ENCODE results near the gene CTNND2. TPM values are rescaled to one million over a fixed set of nuclear protein-coding genes. Genes with fewer than 3 reads are reported as not detected.

Gene CTNND2
- polyA plus RNA-seq, 3 donors from 2014 or later, result not detected

DNA sequence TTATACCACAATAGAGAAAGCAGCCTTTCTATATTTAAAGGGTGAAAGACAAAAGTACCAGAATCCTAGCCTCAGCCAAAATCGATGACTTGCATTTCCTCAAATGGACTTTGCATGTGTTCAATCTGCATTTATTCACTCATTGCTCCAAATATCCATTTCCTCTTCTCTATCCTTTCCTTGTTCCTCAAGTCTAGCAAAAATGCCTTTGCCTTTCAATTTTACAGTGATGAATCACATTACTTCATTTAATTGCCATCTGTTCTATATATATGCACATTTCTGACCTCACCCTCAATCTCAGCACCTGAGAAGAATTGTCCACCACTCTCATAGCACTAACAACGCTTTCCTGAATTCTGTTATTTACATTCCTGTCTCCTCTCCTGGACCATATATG is 329.5 kb downstream of the CTNND2 start:
- no peak overlapping the region for H3K27ac Mint-ChIP-seq
- peaks cover 14 to 15% of the 10 kb centered on the region in 2 donors for H3K4me1 Mint-ChIP-seq
- peaks cover 0 to 3% (median 0%) of the 10 kb centered on the region in 3 donors for H3K27me3 Mint-ChIP-seq (ENCODE audit: low read depth in 3 of 3)
- no peak for DNase-seq
- no peak overlapping the region for H3K4me3 Mint-ChIP-seq
- no peaks in the 10 kb centered on the region for H3K9me3 Mint-ChIP-seq
- H3K36me3 Mint-ChIP-seq, result no peaks in the 10 kb centered on the region

DNA sequence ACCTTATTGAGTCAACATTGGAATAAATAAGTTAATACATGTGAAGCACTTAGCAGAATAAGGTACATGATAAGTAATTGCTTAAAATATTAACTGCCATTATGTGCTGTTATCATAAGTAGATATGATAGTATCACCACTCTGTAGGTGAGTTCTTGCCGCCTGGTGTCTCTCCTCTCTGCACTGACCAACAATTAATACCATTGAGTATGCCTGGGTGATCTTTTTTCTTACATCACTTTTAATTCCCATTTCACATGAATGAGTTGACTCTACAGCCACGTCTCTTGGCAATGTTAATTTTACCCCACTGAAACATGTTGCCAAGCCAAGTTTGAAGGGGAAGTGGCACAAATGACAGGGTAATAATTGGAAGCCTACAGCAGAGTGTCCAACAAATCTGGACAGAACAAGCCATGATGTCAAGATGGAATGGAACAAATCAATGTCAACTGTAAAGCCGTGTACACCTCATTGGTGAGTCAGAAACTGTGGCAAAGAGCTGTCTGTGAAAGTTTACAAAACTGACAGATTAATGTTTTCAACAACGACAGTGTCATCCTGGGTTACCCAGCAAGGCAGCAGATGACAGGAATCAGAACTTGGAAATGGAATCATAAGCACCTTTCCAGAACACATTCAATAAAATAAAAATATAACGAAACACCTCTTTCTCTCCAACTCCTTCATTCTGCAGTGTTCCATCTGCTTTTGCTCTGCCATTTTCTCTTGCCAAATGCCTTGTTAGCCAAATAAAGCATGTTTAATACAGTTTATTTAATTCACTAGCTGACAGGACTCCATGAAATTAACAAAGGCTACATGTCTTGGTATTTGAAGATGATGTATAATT is 330.9 kb downstream of the CTNND2 start:
- no peak for DNase-seq
- peaks cover 17% of the 10 kb centered on the region in 2 donors for H3K4me1 Mint-ChIP-seq
- no peaks in the 10 kb centered on the region for H3K9me3 Mint-ChIP-seq
- H3K27me3 Mint-ChIP-seq (ENCODE audit: low read depth in 3 of 3), result peaks cover 0 to 3% (median 0%) of the 10 kb centered on the region in 3 donors
- H3K36me3 Mint-ChIP-seq, result no peaks in the 10 kb centered on the region
- H3K4me3 Mint-ChIP-seq, result no peak overlapping the region
- H3K27ac Mint-ChIP-seq, result no peak overlapping the region

DNA sequence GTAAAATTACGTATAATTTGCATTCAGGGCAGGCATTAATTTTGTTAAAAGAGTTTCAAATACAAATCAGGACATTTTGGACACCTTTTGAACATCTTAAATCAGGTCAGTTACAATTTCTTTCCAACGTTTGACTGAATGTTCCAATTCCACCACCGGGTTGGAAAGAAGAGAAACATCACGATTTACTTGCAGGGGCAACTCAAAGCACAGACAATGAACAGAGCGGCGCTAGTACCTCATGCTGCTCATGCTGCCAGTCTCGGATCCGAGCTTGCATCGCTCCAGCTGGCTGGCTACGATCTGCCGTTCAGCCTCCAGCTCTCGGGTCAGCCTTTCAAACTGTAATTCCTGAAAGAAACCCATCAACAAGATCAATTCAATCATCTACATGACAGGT is 339.5 kb downstream of the CTNND2 start:
- peaks cover 0 to 2% (median 0%) of the 10 kb centered on the region in 6 donors for H3K9me3 Mint-ChIP-seq
- peaks cover under 1 to 2% of the 10 kb centered on the region in 2 donors for H3K4me1 Mint-ChIP-seq

DNA sequence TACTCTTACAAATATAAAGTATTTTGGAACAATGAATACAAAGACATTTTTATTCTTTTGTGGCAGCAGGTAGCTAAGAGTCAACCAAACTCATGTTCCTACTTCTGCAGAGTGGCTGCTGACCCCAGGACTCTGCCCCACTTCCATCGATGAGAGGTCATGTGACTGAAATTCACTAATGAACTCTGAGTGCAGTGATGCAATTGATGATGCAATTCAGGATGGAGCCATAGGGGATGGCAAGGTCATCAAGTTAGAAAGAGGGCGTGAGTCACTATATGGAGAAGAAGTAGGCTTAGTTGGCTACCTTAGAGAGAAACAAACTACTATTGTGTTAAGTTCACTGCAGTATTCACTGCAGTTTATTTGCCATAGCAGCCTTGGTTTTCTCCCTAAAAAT is 340.4 kb downstream of the CTNND2 start:
- no peak for DNase-seq
- Mint-ChIP-seq H3K9me3 (peaks cover 0 to 2% (median 0%) of the 10 kb centered on the region in 6 donors), H3K27me3 (ENCODE audit: low read depth in 3 of 3) (peaks cover 0 to 3% (median 0%) of the 10 kb centered on the region in 3 donors), H3K27ac (no peak overlapping the region), H3K4me3 (no peak overlapping the region), H3K36me3 (no peaks in the 10 kb centered on the region), H3K4me1 (no peaks in the 10 kb centered on the region)

More for the DNA sequence above, 339.5 kb downstream of the CTNND2 start:
- Mint-ChIP-seq H3K27me3 (ENCODE audit: low read depth in 3 of 3) (peaks cover 0 to 3% (median 0%) of the 10 kb centered on the region in 3 donors), H3K27ac (no peak overlapping the region), H3K4me3 (no peak overlapping the region), H3K36me3 (no peaks in the 10 kb centered on the region)
- no peak for DNase-seq

DNA sequence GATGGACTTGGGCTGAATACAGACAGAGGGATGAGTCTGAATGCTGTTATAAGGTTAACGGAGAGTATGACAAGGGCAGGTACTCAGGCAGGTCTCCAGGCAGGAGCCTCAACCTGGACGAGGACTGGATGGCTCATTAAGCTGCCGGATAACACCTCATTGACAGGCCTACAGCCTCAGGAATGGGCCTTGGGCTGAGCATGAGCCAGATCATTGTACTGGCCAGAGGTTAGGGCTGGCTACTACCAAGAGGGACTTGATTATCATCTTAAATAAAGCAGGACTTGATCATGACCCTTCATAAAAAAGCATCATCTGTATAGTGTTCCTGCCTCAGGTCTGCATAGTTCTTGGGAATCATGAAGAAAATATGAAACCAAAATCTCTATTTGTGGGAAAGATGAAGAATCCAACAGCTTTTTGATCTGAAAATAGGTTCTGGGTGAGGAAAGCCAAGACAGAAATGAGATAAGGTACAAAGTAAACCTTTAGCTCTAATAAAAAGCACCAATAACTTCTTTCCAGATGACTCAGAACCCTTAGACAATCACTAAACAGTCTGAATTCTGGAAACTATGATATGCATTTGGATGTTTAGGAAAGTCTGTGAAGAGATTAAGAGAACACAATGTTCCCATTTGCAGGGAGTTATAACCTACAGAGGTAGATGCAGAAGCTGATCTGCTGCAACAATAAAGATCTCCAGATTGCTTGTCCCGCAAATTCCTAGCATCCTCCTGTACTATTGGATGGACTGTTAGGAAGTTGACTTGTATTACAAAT is 343.1 kb downstream of the CTNND2 start:
- Mint-ChIP-seq H3K36me3 (no peaks in the 10 kb centered on the region), H3K27ac (no peak overlapping the region), H3K27me3 (ENCODE audit: low read depth in 3 of 3) (peaks cover 0 to 3% (median 0%) of the 10 kb centered on the region in 3 donors), H3K4me3 (no peak overlapping the region), H3K9me3 (peaks cover 0 to 4% (median 0%) of the 10 kb centered on the region in 6 donors), H3K4me1 (no peaks in the 10 kb centered on the region)
- DNase-seq, result no peak

DNA sequence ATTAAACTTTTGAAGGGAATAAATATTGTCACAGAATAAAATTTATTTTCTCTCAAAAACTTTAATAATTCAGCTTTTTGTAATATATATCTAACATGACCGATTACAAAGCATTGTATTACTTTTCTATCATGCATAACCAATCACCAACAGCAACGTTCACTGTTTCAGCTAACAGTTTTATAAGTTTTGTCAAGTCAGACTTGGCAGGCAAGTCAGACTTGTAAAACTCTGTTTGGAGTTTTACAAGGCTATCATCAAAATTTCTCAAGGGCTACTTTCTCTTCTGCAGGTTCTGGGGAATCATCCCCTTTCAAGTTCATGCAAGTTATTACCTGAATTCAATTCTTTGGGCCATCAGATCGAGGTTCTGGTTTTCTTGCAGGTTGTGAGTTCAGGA is 347.2 kb downstream of the CTNND2 start:
- peaks cover 0 to 8% (median 0%) of the 10 kb centered on the region in 6 donors for H3K9me3 Mint-ChIP-seq
- no peak overlapping the region for H3K27ac Mint-ChIP-seq
- H3K27me3 Mint-ChIP-seq (ENCODE audit: low read depth in 3 of 3), result peaks cover 0 to 3% (median 0%) of the 10 kb centered on the region in 3 donors
- H3K4me1 Mint-ChIP-seq, result no peaks in the 10 kb centered on the region
- no peak for DNase-seq
- H3K36me3 Mint-ChIP-seq, result no peaks in the 10 kb centered on the region
- no peak overlapping the region for H3K4me3 Mint-ChIP-seq

DNA sequence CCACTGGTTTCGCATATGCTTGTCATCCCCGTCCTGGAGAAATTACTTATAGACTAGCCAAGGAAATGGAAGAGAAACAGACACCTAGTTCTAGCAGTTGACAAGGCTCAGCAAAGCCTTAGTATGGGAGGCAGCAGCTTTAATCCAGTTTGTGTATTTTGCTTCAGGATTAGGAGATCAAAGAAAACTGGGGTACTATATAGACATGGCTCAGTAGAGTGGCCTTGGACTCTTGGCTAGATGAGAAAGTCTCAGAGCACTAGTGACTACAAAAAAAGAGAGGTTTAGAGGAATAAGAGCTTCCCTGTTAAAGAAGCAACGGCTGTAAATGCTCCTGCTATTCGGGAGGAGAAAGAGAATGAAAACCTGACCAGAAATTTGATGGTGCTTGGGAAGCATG is 349.1 kb downstream of the CTNND2 start:
- H3K27me3 Mint-ChIP-seq (ENCODE audit: low read depth in 3 of 3), result peaks cover 0 to 3% (median 0%) of the 10 kb centered on the region in 3 donors
- no peaks in the 10 kb centered on the region for H3K36me3 Mint-ChIP-seq
- DNase-seq, result no peak
- H3K9me3 Mint-ChIP-seq, result peaks cover 0 to 7% (median 0%) of the 10 kb centered on the region in 6 donors
- no peaks in the 10 kb centered on the region for H3K4me1 Mint-ChIP-seq
- H3K4me3 Mint-ChIP-seq, result no peak overlapping the region
- no peak overlapping the region for H3K27ac Mint-ChIP-seq

DNA sequence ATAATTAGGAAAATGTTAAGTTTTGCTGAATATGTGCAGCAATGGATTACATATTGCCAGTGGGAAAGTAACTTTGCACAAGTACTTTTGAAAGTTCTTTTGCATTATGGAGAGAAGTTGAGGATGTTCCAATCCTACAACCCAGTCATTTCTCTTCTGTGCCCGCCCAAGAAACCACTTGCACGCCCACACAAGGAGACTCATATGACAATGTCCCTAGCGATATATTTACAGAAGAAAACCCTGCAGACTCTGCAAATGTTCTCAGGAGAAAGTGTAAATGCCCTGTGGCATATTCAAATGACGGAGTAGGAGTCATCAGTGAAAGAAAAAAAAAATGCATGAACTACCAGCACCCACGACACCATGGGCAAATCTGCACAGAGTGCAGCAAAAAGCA is 356.5 kb downstream of the CTNND2 start:
- Mint-ChIP-seq H3K27me3 (ENCODE audit: low read depth in 3 of 3) (peaks cover 0 to 4% (median 3%) of the 10 kb centered on the region in 3 donors), H3K4me1 (no peaks in the 10 kb centered on the region), H3K36me3 (no peaks in the 10 kb centered on the region), H3K4me3 (no peak overlapping the region), H3K27ac (no peak overlapping the region), H3K9me3 (peaks cover 0 to 2% (median 0%) of the 10 kb centered on the region in 6 donors)
- DNase-seq, result no peak

DNA sequence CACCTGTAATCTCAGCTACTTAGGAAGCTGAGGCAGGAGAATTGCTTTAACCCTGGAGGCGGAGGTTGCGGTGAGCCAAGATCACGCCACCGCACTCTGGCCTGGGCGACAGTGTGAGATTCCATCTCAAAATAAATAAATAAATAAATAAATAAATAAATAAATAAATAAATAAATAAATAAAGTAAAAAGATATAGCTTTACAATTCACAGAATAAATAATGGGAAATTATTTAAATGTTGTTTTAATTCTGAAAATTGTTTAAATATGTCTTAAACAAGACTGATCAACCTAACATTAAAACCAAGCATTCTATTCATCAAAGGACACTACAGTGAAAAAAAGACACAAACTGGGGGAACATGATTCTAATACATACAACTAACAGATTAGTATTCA is 357.1 kb downstream of the CTNND2 start:
- peaks cover 0 to 4% (median 3%) of the 10 kb centered on the region in 3 donors for H3K27me3 Mint-ChIP-seq (ENCODE audit: low read depth in 3 of 3)
- H3K4me3 Mint-ChIP-seq, result no peak overlapping the region
- DNase-seq, result no peak
- H3K4me1 Mint-ChIP-seq, result no peaks in the 10 kb centered on the region
- H3K36me3 Mint-ChIP-seq, result no peaks in the 10 kb centered on the region
- no peaks in the 10 kb centered on the region for H3K9me3 Mint-ChIP-seq
- H3K27ac Mint-ChIP-seq, result no peak overlapping the region

DNA sequence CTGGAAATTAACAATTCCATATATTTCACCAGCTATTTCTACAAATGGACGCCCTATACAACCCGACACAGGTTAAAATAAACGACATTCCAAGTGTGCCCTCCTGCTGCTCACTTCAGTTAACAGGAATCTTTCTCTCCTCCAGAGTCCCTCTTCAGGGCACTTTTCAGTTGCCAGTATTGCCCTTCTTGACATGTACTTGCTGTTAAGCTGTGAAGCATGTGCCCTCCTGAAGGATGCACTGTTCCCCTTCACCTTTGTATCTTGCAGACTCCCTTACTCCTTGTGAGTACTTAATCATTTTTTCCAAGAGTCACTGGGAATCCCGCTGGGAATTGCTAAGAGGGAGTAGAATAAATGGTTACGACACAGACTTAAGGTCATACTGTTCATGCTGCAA is 364.1 kb downstream of the CTNND2 start:
- H3K27me3 Mint-ChIP-seq (ENCODE audit: low read depth in 3 of 3), result peaks cover 0 to 3% (median 3%) of the 10 kb centered on the region in 3 donors
- no peaks in the 10 kb centered on the region for H3K4me1 Mint-ChIP-seq
- no peak for DNase-seq
- H3K4me3 Mint-ChIP-seq, result no peak overlapping the region
- H3K27ac Mint-ChIP-seq, result no peak overlapping the region
- peaks cover 0 to 1% (median 0%) of the 10 kb centered on the region in 6 donors for H3K9me3 Mint-ChIP-seq
- no peaks in the 10 kb centered on the region for H3K36me3 Mint-ChIP-seq

DNA sequence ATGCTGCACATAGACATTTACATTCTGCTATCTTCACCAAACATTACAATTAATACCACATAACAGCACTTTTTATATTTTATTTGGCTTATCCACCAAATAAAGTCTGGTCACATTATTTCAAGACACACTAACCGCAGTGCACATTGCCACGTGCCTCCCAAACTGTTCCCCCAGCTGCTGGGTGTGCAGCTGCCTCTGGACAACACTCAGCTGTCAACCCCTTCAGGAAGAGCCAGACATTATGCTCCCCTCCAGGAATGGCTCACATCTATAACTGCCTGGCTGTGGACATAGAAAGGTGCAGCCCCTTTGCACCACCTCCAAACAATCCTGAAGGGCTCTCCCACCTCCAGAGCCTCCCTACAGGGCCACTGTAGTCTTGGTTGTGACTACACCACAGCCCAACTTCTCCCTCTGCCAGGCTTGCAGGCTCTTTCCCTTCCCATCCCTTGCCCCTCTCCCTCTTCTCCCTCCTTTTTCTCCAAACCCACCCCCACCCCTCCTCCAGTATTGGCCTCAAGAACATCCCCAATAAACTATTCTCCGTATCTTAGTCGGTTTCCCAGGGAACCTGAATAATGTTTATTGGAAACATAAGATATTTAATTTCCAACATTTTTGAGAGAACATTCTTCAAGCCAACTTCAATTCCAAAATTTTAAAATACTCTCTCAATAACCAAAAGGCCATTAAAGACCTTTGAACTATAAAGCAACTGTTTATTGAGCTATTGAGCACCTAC is 372.3 kb downstream of the CTNND2 start:
- DNase-seq, result no peak
- Mint-ChIP-seq H3K27ac (no peak overlapping the region), H3K27me3 (ENCODE audit: low read depth in 3 of 3) (peaks cover 0 to 7% (median 5%) of the 10 kb centered on the region in 3 donors), H3K4me3 (no peak overlapping the region), H3K9me3 (peaks cover 0 to 1% (median 0%) of the 10 kb centered on the region in 6 donors), H3K4me1 (no peaks in the 10 kb centered on the region), H3K36me3 (no peaks in the 10 kb centered on the region)

DNA sequence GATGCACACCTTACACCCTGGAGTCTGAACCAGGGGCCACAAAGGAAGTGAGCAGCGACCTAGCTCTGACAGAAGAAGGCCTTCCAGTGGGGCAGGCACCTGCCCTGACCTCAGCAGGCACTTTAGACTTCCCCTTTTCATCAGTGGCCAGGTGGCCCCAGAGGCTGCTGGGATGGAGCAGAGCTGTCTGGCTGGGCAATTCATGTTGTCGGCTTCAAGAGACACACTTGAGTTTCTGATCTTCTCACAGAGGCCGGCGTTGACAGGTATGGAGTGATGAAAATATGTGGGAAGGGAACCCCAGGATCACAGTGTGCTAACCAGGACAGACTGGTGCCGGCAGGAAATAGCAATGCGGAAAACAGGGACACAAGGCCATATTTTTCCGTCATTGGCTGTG is 375.5 kb downstream of the CTNND2 start:
- no peak for DNase-seq
- H3K9me3 Mint-ChIP-seq, result peaks cover 0 to 1% (median 0%) of the 10 kb centered on the region in 6 donors
- H3K4me3 Mint-ChIP-seq, result no peak overlapping the region
- H3K4me1 Mint-ChIP-seq, result peaks cover 8 to 10% of the 10 kb centered on the region in 2 donors
- H3K27ac Mint-ChIP-seq, result no peak overlapping the region
- peaks cover 2 to 3% (median 2%) of the 10 kb centered on the region in 3 donors for H3K27me3 Mint-ChIP-seq (ENCODE audit: low read depth in 3 of 3)
- H3K36me3 Mint-ChIP-seq, result no peaks in the 10 kb centered on the region

DNA sequence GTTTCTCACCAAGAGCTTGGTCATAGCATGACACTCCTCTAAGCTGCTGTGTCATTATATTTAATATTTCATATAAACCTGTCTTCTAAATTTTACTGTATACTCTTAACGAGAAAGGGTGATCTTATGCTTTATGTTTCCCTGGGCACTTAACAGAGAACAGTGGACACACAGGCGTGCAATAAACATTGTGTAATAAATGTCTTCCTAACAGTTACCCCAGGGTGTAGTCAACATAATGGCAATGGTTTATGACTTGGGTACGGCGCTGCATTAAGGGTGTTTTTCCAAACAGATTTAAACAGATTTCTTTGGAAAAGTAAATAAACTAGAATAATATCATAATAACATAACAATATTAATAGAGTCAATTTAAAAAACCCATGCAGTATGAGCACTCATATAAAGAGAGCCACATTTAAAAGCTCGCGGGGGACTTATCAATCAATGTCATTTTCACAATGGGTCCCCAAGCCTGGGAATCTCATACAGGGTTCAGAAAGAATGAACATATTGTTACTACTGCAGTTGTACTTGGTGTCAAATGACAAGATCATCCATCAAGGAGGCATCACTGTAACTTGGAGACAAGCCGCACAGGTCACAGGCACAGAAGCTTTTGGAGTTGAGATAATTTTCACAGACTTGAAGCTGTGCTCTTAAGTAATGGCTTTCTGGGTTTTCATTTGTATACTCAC is 376.4 kb downstream of the CTNND2 start:
- peaks cover 0 to 3% (median 0%) of the 10 kb centered on the region in 6 donors for H3K9me3 Mint-ChIP-seq
- peaks cover 8 to 10% of the 10 kb centered on the region in 2 donors for H3K4me1 Mint-ChIP-seq
- no peak overlapping the region for H3K4me3 Mint-ChIP-seq
- H3K36me3 Mint-ChIP-seq, result no peaks in the 10 kb centered on the region
- DNase-seq, result no peak
- H3K27me3 Mint-ChIP-seq (ENCODE audit: low read depth in 3 of 3), result peaks cover 2 to 3% (median 2%) of the 10 kb centered on the region in 3 donors
- no peak overlapping the region for H3K27ac Mint-ChIP-seq
